GM12878 (cell line): ENCODE measurements around the gene CLCN2. TPM values are rescaled to one million over a fixed set of nuclear protein-coding genes. Genes with fewer than 3 reads are reported as not detected.
A peak's percentile ranks its signal among the peaks of the same experiment; 100 is the strongest.

Experiments
- ATAC-seq: fragments of 200-7000 bp; cut with Tn5 transposase; 3 replicates; pipeline ENCODE4 v1.9.1; 2020; ENCODE audit warnings: mild to moderate bottlenecking, moderate library complexity
- BruUV-seq: library from RNA; stranded (reverse); fragments of 400-500 nt; replicated peaks from 2 replicates; lab custom pipeline; 2021; lab: Mats Ljungman, UMichigan
- CTCF ChIA-PET: fragments of 300-600 bp; sonication (Branson Sonifier 250); formaldehyde crosslinking; extraction: SDS; loops from one replicate; lab custom pipeline; 2021; ENCODE audit warnings: inconsistent platforms; lab: Yijun Ruan, JAX
- POLR2A ChIA-PET: fragments of 350-600 bp; formaldehyde crosslinking; extraction: SDS; loops from one replicate; lab custom pipeline; 2021; ENCODE audit warnings: inconsistent platforms; lab: Charles Lee
- RAD21 ChIA-PET: fragments of 300-600 bp; sonication (Branson Sonifier 250); formaldehyde crosslinking; loops from one replicate; lab custom pipeline; 2023; ENCODE audit warnings: antibody characterized with exemption; ENCODE audit not compliant: unreplicated experiment; lab: Charles Lee
- SMC1A ChIA-PET: fragments of 300-600 bp; sonication (Branson Sonifier 250); formaldehyde crosslinking; loops from one replicate; lab custom pipeline; 2023; ENCODE audit not compliant: unreplicated experiment, uncharacterized antibody; lab: Charles Lee
- DNase-seq: peaks from one replicate; pipeline ENCODE4 v3.0.0-alpha.2; 2011; ENCODE audit warnings: low read depth, low spot score
- FAIRE-seq: peaks from 3 replicates; lab custom pipeline; 2011; peaks lifted over from hg19 to GRCh38; lab: Jason Lieb, UNC
- H2AFZ ChIP-seq: 2 replicates; pipeline ENCODE4 v1.6.0; 2011; ENCODE audit warnings: low read depth, low read length, control low read depth; ENCODE audit not compliant: control insufficient read depth
- H3K27ac ChIP-seq: 2 replicates; pipeline ENCODE4 v1.5.1; 2011; ENCODE audit warnings: control low read depth; ENCODE audit not compliant: control insufficient read depth, insufficient read depth
- H3K27me3 ChIP-seq, 2 experiments: replicated peaks in 1 of 2; 2 replicates each; pipeline versions ENCODE4 v1.6.0 to v1.6.1; 2011; ENCODE audit warnings: low read length in 1 of 2; ENCODE audit not compliant: control insufficient read depth in 2 of 2, insufficient read depth in 2 of 2
- H3K36me3 ChIP-seq, 2 experiments: 2 replicates each; pipeline ENCODE4 v1.5.1; 2011; ENCODE audit warnings: low read length in 1 of 2; ENCODE audit not compliant: control insufficient read depth in 2 of 2, insufficient read depth in 2 of 2
- H3K4me1 ChIP-seq: 2 replicates; pipeline ENCODE4 v1.6.1; 2011; ENCODE audit warnings: mild to moderate bottlenecking, low read length, moderate library complexity, mixed read lengths; ENCODE audit not compliant: control insufficient read depth, insufficient read depth
- H3K4me2 ChIP-seq: 2 replicates; pipeline ENCODE4 v1.6.0; 2011; ENCODE audit warnings: control low read depth; ENCODE audit not compliant: control insufficient read depth, insufficient read depth
- H3K4me3 ChIP-seq: fragments of 200-600 bp; sonication (generic); 2 replicates; pipeline ENCODE4 v1.5.1; 2016
- H3K79me2 ChIP-seq: 2 replicates; pipeline ENCODE4 v1.6.0; 2011; ENCODE audit warnings: low read length; ENCODE audit not compliant: control insufficient read depth, insufficient read depth
- H3K9ac ChIP-seq: 2 replicates; pipeline ENCODE4 v1.8.0; 2011; ENCODE audit warnings: low read length, control low read depth, mixed read lengths; ENCODE audit not compliant: control insufficient read depth, insufficient read depth
- H3K9me3 ChIP-seq: replicated peaks from 3 replicates; pipeline ENCODE4 v1.5.1; 2011; ENCODE audit warnings: mild to moderate bottlenecking, low read length; ENCODE audit not compliant: control insufficient read depth, insufficient read depth
- H4K20me1 ChIP-seq: 2 replicates; pipeline ENCODE4 v1.6.0; 2011; ENCODE audit not compliant: control insufficient read depth, insufficient read depth
- CHD1 ChIP-seq: IDR thresholded peaks from 2 replicates; pipeline ENCODE4 v1.6.1; 2012; ENCODE audit warnings: low read depth, low read length, improper control_type of control experiment
- CREM ChIP-seq: IDR thresholded peaks from 2 replicates; pipeline ENCODE4 v1.6.1; 2014; ENCODE audit warnings: antibody characterized with exemption, low read depth
- HDGF ChIP-seq: fragments of 450-650 bp; IDR thresholded peaks from 2 replicates; pipeline ENCODE4 v1.6.1; 2016; ENCODE audit warnings: antibody characterized with exemption
- MXI1 ChIP-seq: fragments of 150-350 bp; IDR thresholded peaks from 2 replicates; pipeline ENCODE4 v1.6.1; 2011; ENCODE audit warnings: low read depth, mild to moderate bottlenecking, inconsistent platforms, low read length, improper control_type of control experiment
- NR2C1 ChIP-seq: fragments of 450-650 bp; IDR thresholded peaks from 2 replicates; pipeline ENCODE4 v1.6.1; 2017; ENCODE audit warnings: antibody characterized with exemption, mild to moderate bottlenecking, moderate library complexity
- PKNOX1 ChIP-seq: fragments of 450-650 bp; IDR thresholded peaks from 2 replicates; pipeline ENCODE4 v1.6.1; 2016; ENCODE audit warnings: mild to moderate bottlenecking
- RAD51 ChIP-seq: fragments of 450-650 bp; IDR thresholded peaks from 2 replicates; pipeline ENCODE4 v1.6.1; 2016; ENCODE audit warnings: moderate library complexity, mild to moderate bottlenecking, inconsistent platforms
- RUNX3 ChIP-seq: IDR thresholded peaks from 2 replicates; pipeline ENCODE4 v1.6.1; 2012; ENCODE audit warnings: low read length, inconsistent platforms
- SUPT20H ChIP-seq: IDR thresholded peaks from 2 replicates; pipeline ENCODE4 v1.6.1; 2011; ENCODE audit warnings: low read depth, mild to moderate bottlenecking, low read length, moderate library complexity, borderline replicate concordance; ENCODE audit not compliant: control insufficient read depth
- TCF12 ChIP-seq: IDR thresholded peaks from 2 replicates; pipeline ENCODE4 v1.6.1; 2011; ENCODE audit warnings: low read depth, mild to moderate bottlenecking, low read length
- WGBS: methylation state at CpG from one replicate; pipeline ENCODE4 v1.1.6; 2016; ENCODE audit warnings: low lambda C conversion rate; ENCODE audit not compliant: insufficient replicate concordance, insufficient coverage; ENCODE audit errors: missing lambda C conversion rate; 5-methylcytosine and 5-hydroxymethylcytosine counted together
- in situ Hi-C: fragments of 300-500 bp; cut with MboI; formaldehyde crosslinking; loops from 9 replicates; pipeline ENCODE4 v1.14.3; 2018; ENCODE audit warnings: mixed read lengths
- intact Hi-C: fragments of 100-400 bp; cut with micrococcal nuclease; formaldehyde crosslinking; loops from one replicate; pipeline ENCODE4 v1.14.2; 2022; ENCODE audit not compliant: unreplicated experiment
- polyA plus RNA-seq, 11 experiments: library from polyadenylated mRNA; depleted of rRNA in 4 of 11; unstranded in 6 of 11; stranded (reverse) in 5 of 11; fragments of >200 nt; fragmentation: Nextera tagmentation in 4 of 11; fragmentation: Illumina TruSeq in 1 of 11; extraction: Ambion mirVana in 4 of 11; extraction: Trizol in 1 of 11; gene quantifications; 1 replicate in 1 of 11; 2 replicates in 10 of 11; pipeline versions ENCODE4 v1.2.1 to v1.2.3, GENCODE V29; 2011 to 2016; ENCODE audit warnings: inconsistent platforms in 2 of 11, missing spikeins in 2 of 11, low read depth in 1 of 11
- total RNA-seq, 4 experiments: library from RNA; depleted of rRNA in 3 of 4; stranded (reverse); fragments of >200 nt in 3 of 4; fragmentation: Illumina TruSeq in 1 of 4; extraction: Trizol in 1 of 4; gene quantifications; 2 replicates each; pipeline versions ENCODE4 v1.2.1 to v1.2.3, GENCODE V29; 2013 to 2021

CLCN2 gene
- total and polyA plus RNA-seq, 10 of the 15 experiments (the other 5 are each of a cell fraction or from before 2014, with no cell fraction given): 0.13 to 2.6 (median 0.85) TPM; not detected in 1

GRCh38 chr3:184299488-184300377 is 61.7 kb downstream of the CLCN2 start:
- Histone ChIP-seq H2AFZ (peak overlapping the region; percentile 64), H3K9ac (peak overlapping the region; percentile 91), H4K20me1 (no peaks in the 10 kb centered on the region), H3K4me3 (peak overlapping the region; percentile 88), H3K9me3 (no peaks in the 10 kb centered on the region), H3K4me1 (peaks cover 3% of the 10 kb centered on the region), H3K36me3 (peaks cover 18 to 19% of the 10 kb centered on the region in 2 experiments; a peak in 3 of 4 replicates), H3K27ac (peak overlapping the region; percentile 66), H3K79me2 (peaks cover 20% of the 10 kb centered on the region), H3K4me2 (peak overlapping the region; percentile 96), H3K27me3 (no peaks in the 10 kb centered on the region)
- BruUV-seq: TSS peak; percentile 66
- WGBS: 17% methylated on average over 29 of the region's 29 CpGs
- ChIA-PET POLR2A (interaction anchor here (0.9 to 1.5 kb wide), 3 partner anchors 14 to 114 kb away, joined by 3 read pairs; partner anchors contain the start of genes ABCF3 and FAM131A), SMC1A (no interaction called here), RAD21 (no interaction called here), CTCF (interaction anchor here (0.6 kb wide), 1 partner anchor 46 kb away, joined by 3 read pairs; no protein-coding TSS in a partner anchor)
- in situ Hi-C loops: no loop called here
- DNase-seq (no peak), FAIRE-seq (no peak), ATAC-seq (no peak; the same call in 2 of the 3 replicates)
- TF ChIP-seq SUPT20H: no peak
- no peak for TF ChIP-seq PKNOX1
- TF ChIP-seq CHD1: no peak
- no peak for TF ChIP-seq MXI1
- TF ChIP-seq CREM: no peak
- TF ChIP-seq RAD51: no peak
- TF ChIP-seq TCF12: 0 out of 2 replicates have a peak, but pooled peaks have one; percentile 16
- no peak for TF ChIP-seq NR2C1
- no peak for TF ChIP-seq RUNX3
- 0 out of 2 replicates have a peak, but pooled peaks have one; percentile 43 for TF ChIP-seq HDGF
- intact Hi-C loops: loop anchor here (2.0 to 5.0 kb wide), 3 partner anchors 15 to 125 kb away; partner anchors contain the start of genes AP2M1 and EIF4G1
